HEK293 (cell line): ENCODE measurements around the gene RGL2.

Experiments used
- BCL11A ChIP-seq: fragments of 450-650 bp; formaldehyde crosslinking; IDR thresholded peaks from 2 replicates; pipeline ENCODE4 v1.5.1; 2016; ENCODE audit warnings: low read depth, missing biosample characterization, missing genetic modification characterization
- GFI1B ChIP-seq: fragments of 450-650 bp; formaldehyde crosslinking; IDR thresholded peaks from 2 replicates; pipeline ENCODE4 v1.5.1; 2016; ENCODE audit warnings: missing biosample characterization, missing genetic modification characterization
- GLI2 ChIP-seq: fragments of 450-650 bp; formaldehyde crosslinking; IDR thresholded peaks from 2 replicates; pipeline ENCODE4; 2017; ENCODE audit warnings: missing biosample characterization, missing genetic modification characterization, low read depth, borderline replicate concordance
- GLI4 ChIP-seq: fragments of 450-650 bp; formaldehyde crosslinking; IDR thresholded peaks from 2 replicates; pipeline ENCODE4 v1.5.1; 2016; ENCODE audit warnings: missing biosample characterization, missing genetic modification characterization
- HIC1 ChIP-seq: fragments of 450-650 bp; formaldehyde crosslinking; IDR thresholded peaks from 2 replicates; pipeline ENCODE4 v1.5.1; 2016; ENCODE audit warnings: missing biosample characterization, missing genetic modification characterization
- HOXD13 ChIP-seq: sonication (generic); formaldehyde crosslinking; IDR thresholded peaks from 2 replicates; pipeline ENCODE4 v1.8.0; 2022; ENCODE audit warnings: missing genetic modification reagents, borderline replicate concordance
- IKZF3 ChIP-seq: fragments of 450-650 bp; IDR thresholded peaks from 2 replicates; pipeline ENCODE4 v1.5.0; 2018; ENCODE audit warnings: missing biosample characterization, mild to moderate bottlenecking, missing genetic modification characterization, moderate library complexity
- KLF17 ChIP-seq: fragments of 450-650 bp; formaldehyde crosslinking; IDR thresholded peaks from 2 replicates; pipeline ENCODE4 v1.5.1; 2016; ENCODE audit warnings: missing biosample characterization, missing genetic modification characterization
- MYNN ChIP-seq: fragments of 450-650 bp; formaldehyde crosslinking; IDR thresholded peaks from 2 replicates; pipeline ENCODE4 v1.5.1; 2016; ENCODE audit warnings: missing biosample characterization, missing genetic modification characterization, borderline replicate concordance
- MZF1 ChIP-seq: fragments of 450-650 bp; formaldehyde crosslinking; IDR thresholded peaks from 2 replicates; pipeline ENCODE4 v1.5.1; 2017; ENCODE audit warnings: missing biosample characterization, missing genetic modification characterization, borderline replicate concordance
- PRDM6 ChIP-seq: fragments of 450-650 bp; formaldehyde crosslinking; IDR thresholded peaks from 2 replicates; pipeline ENCODE4 v1.5.1; 2017; ENCODE audit warnings: missing biosample characterization, missing genetic modification characterization
- WT1 ChIP-seq: fragments of 450-650 bp; formaldehyde crosslinking; IDR thresholded peaks from 2 replicates; pipeline ENCODE4 v1.5.1; 2016; ENCODE audit warnings: missing biosample characterization, missing genetic modification characterization
- ZBTB21 ChIP-seq: fragments of 450-650 bp; formaldehyde crosslinking; IDR thresholded peaks from 2 replicates; pipeline ENCODE4 v1.5.1; 2017; ENCODE audit warnings: missing biosample characterization, missing genetic modification characterization
- ZBTB26 ChIP-seq: fragments of 450-650 bp; formaldehyde crosslinking; optimal IDR thresholded peaks from 2 replicates; pipeline ENCODE3; 2016; ENCODE audit warnings: missing biosample characterization, mild to moderate bottlenecking, missing genetic modification characterization
- ZBTB48 ChIP-seq: fragments of 450-650 bp; formaldehyde crosslinking; IDR thresholded peaks from 2 replicates; pipeline ENCODE4 v1.5.1; 2016; ENCODE audit warnings: missing biosample characterization, missing genetic modification characterization
- ZFP37 ChIP-seq: fragments of 450-650 bp; formaldehyde crosslinking; IDR thresholded peaks from 2 replicates; pipeline ENCODE4 v1.5.1; 2016; ENCODE audit warnings: missing biosample characterization, missing genetic modification characterization
- ZNF157 ChIP-seq: fragments of 450-650 bp; formaldehyde crosslinking; IDR thresholded peaks from 2 replicates; pipeline ENCODE4 v1.5.1; 2016; ENCODE audit warnings: missing biosample characterization, missing genetic modification characterization
- ZNF184 ChIP-seq: fragments of 450-650 bp; IDR thresholded peaks from 2 replicates; pipeline ENCODE4 v1.5.1; 2018; ENCODE audit warnings: missing biosample characterization, mild to moderate bottlenecking, missing genetic modification characterization
- ZNF274 ChIP-seq, 2 experiments: fragments of 200-500 bp in 1 of 2; fragments of 450-650 bp in 1 of 2; sonication (Bioruptor generic) in 1 of 2; formaldehyde crosslinking in 1 of 2; IDR thresholded peaks; 2 replicates each; pipeline versions ENCODE4 v1.5.1 to v1.6.1; 2014 to 2016; ENCODE audit warnings: borderline replicate concordance in 1 of 2, inconsistent platforms in 1 of 2, low read length in 1 of 2, missing biosample characterization in 1 of 2, missing genetic modification characterization in 1 of 2
- ZNF350 ChIP-seq: fragments of 450-650 bp; formaldehyde crosslinking; IDR thresholded peaks from 2 replicates; pipeline ENCODE4 v1.5.0; 2017; ENCODE audit warnings: missing biosample characterization, mild to moderate bottlenecking, missing genetic modification characterization
- ZNF394 ChIP-seq: fragments of 450-650 bp; formaldehyde crosslinking; IDR thresholded peaks from 2 replicates; pipeline ENCODE4 v1.5.1; 2016; ENCODE audit warnings: missing biosample characterization, missing genetic modification characterization, mild to moderate bottlenecking, moderate library complexity, borderline replicate concordance
- ZNF514 ChIP-seq: fragments of 450-650 bp; formaldehyde crosslinking; IDR thresholded peaks from 2 replicates; pipeline ENCODE4 v1.5.1; 2016; ENCODE audit warnings: missing biosample characterization, missing genetic modification characterization
- ZNF549 ChIP-seq: fragments of 450-650 bp; IDR thresholded peaks from 2 replicates; pipeline ENCODE4 v1.5.1; 2018; ENCODE audit warnings: missing biosample characterization, missing genetic modification characterization, mild to moderate bottlenecking, inconsistent platforms, moderate library complexity
- ZNF558 ChIP-seq: fragments of 450-650 bp; formaldehyde crosslinking; IDR thresholded peaks from 2 replicates; pipeline ENCODE4 v1.5.1; 2016; ENCODE audit warnings: missing biosample characterization, missing genetic modification characterization
- ZNF610 ChIP-seq: fragments of 450-650 bp; formaldehyde crosslinking; IDR thresholded peaks from 2 replicates; pipeline ENCODE4 v1.5.1; 2016; ENCODE audit warnings: missing biosample characterization, missing genetic modification characterization, borderline replicate concordance
- ZNF623 ChIP-seq: fragments of 450-650 bp; formaldehyde crosslinking; IDR thresholded peaks from 2 replicates; pipeline ENCODE4 v1.5.1; 2016; ENCODE audit warnings: missing biosample characterization, missing genetic modification characterization
- ZNF776 ChIP-seq: fragments of 450-650 bp; formaldehyde crosslinking; IDR thresholded peaks from 2 replicates; pipeline ENCODE4 v1.5.0; 2017; ENCODE audit warnings: missing biosample characterization, missing genetic modification characterization, borderline replicate concordance
- ZNF777 ChIP-seq: fragments of 450-650 bp; formaldehyde crosslinking; IDR thresholded peaks from 2 replicates; pipeline ENCODE4 v1.5.1; 2017; ENCODE audit warnings: missing biosample characterization, missing genetic modification characterization, borderline replicate concordance
- ZNF843 ChIP-seq: fragments of 450-650 bp; formaldehyde crosslinking; IDR thresholded peaks from 2 replicates; pipeline ENCODE4 v1.5.1; 2016; ENCODE audit warnings: missing biosample characterization, missing genetic modification characterization
- ZXDB ChIP-seq: fragments of 450-650 bp; formaldehyde crosslinking; IDR thresholded peaks from 2 replicates; pipeline ENCODE4 v1.5.1; 2016; ENCODE audit warnings: missing biosample characterization, missing genetic modification characterization
- TF ChIP-seq, protein P1 (sequence below): fragments of 450-650 bp; formaldehyde crosslinking; IDR thresholded peaks from 2 replicates; pipeline ENCODE4 v1.5.1; 2017; ENCODE audit warnings: missing biosample characterization, mild to moderate bottlenecking, missing genetic modification characterization, moderate library complexity

Gene RGL2

DNA sequence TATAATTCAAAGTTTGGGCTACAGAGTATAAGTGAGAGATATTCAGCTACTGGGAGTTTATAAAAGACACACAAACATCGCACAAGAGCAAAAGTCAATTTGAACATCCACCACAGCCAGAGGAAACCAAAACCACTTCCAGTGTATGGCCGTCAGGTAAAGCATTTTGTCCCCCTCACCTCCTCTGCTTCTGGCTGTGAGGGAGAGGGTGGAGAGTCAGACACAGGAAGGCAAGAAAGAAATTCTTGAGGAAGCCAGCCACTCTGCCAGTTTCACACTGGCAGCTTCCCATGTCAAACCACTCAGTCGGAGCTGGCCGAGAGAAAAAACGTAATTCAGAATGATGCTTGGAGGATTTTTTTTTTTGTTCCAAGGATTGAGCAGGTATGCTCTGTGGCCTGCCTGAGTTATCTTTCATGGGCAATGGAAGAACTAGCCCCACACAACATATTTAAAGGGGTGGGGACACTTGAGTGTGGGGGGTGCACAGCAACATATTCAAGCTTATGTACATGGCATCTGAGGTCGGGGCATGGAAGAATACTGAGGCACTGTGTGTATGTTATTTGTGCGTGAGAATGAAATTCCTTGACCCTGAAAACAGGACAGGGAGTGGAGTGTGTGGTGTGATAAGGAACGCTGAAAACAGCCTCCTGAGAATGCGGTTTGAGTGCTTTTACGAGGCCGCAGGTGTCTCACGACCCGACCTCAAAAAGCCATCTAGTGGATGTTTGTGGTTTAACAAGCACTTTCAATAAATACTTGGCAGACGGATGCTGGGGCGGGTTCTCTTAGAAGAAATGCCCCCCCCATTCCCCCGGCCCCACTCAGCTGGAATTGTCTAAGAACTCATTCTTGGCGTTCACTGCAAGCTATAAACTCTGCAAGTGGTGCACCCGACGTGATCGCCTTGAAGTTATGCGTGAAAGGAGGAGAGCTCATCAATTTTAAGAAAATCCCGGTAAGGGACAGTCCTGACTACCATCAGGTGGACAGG lies 46.3 kb upstream of the RGL2 start (continued):
- TF ChIP-seq ZNF558 (tag by site-specific recombination) (no peak), GLI2 (no peak), MYNN (tag by site-specific recombination) (no peak), ZNF623 (tag by site-specific recombination) (no peak), ZNF610 (no peak; the same call in 1 of the 2 replicates), ZBTB26 (tag by site-specific recombination) (peak; percentile 27), PRDM6 (tag by site-specific recombination) (no peak; the same call in 1 of the 2 replicates), ZNF777 (tag by site-specific recombination) (no peak), ZNF157 (no peak), IKZF3 (peak; percentile 86), ZNF184 (tag by site-specific recombination) (no peak), KLF17 (no peak), ZXDB (tag by site-specific recombination) (peak; percentile 89), ZNF274 (IDR thresholded peaks at IDR 0.05; ENCODE audit: low read length) (no peak), ZNF274 (tag by site-specific recombination; IDR thresholded peaks at IDR 0.05; ENCODE audit: borderline replicate concordance) (no peak), ZNF843 (peak; percentile 84), MZF1 (tag by site-specific recombination) (no peak), ZBTB48 (tag by site-specific recombination) (no peak), ZFP37 (tag by site-specific recombination) (no peak), BCL11A (no peak), GLI4 (tag by site-specific recombination) (no peak), HOXD13 (CRISPR knock-in tag) (peak; percentile 98), ZNF514 (tag by site-specific recombination) (no peak), ZNF776 (tag by site-specific recombination) (no peak), ZNF394 (tag by site-specific recombination) (peak; percentile 44; the same call in 1 of the 2 replicates), GFI1B (no peak), ZNF549 (no peak), WT1 (tag by site-specific recombination) (peak; percentile 89), ZNF350 (no peak), ZBTB21 (tag by site-specific recombination) (peak; percentile 10; the same call in 1 of the 2 replicates), HIC1 (tag by site-specific recombination) (0 out of 2 replicates have a peak, but pooled peaks have one; percentile 32)
- TF ChIP-seq, protein P1, sequence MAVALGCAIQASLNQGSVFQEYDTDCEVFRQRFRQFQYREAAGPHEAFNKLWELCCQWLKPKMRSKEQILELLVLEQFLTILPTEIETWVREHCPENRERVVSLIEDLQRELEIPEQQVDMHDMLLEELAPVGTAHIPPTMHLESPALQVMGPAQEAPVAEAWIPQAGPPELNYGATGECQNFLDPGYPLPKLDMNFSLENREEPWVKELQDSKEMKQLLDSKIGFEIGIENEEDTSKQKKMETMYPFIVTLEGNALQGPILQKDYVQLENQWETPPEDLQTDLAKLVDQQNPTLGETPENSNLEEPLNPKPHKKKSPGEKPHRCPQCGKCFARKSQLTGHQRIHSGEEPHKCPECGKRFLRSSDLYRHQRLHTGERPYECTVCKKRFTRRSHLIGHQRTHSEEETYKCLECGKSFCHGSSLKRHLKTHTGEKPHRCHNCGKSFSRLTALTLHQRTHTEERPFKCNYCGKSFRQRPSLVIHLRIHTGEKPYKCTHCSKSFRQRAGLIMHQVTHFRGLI (tag by site-specific recombination), result no peak
